Neural cell (in vitro differentiated cells): ENCODE measurements around the gene ITGBL1. TPM values are rescaled to one million over a fixed set of nuclear protein-coding genes. Genes with fewer than 3 reads are reported as not detected.

Experiments
- H2AFZ ChIP-seq: fragments of 200-600, 300-800 bp; sonication (generic), shearing (Covaris generic); 2 replicates; pipeline ENCODE4 v1.6.0; 2014; ENCODE audit warnings: low read depth, mild to moderate bottlenecking, antibody characterized with exemption, low read length, moderate library complexity
- H3F3A ChIP-seq: fragments of 200-600 bp; shearing (Covaris generic); 2 replicates; pipeline ENCODE4 v1.6.1; 2016; ENCODE audit warnings: mild to moderate bottlenecking, moderate library complexity, mixed read lengths, antibody characterized with exemption, low read length; ENCODE audit not compliant: insufficient read depth, poor library complexity, severe bottlenecking
- H3K27ac ChIP-seq: fragments of 200-600, 300-800 bp; sonication (generic), shearing (Covaris generic); 2 replicates; pipeline ENCODE4 v1.5.1; 2014; ENCODE audit warnings: mild to moderate bottlenecking, low read length, moderate library complexity
- H3K27me3 ChIP-seq: fragments of 300-800, 200-600 bp; sonication (generic), shearing (Covaris generic); 2 replicates; pipeline ENCODE4 v1.6.0; 2014; ENCODE audit warnings: mild to moderate bottlenecking, low read depth, low read length, moderate library complexity; ENCODE audit not compliant: insufficient read depth
- H3K36me3 ChIP-seq: fragments of 300-800, 200-600 bp; sonication (generic), shearing (Covaris generic); 2 replicates; pipeline ENCODE4 v1.5.1; 2014; ENCODE audit warnings: mild to moderate bottlenecking, antibody characterized with exemption, low read length, moderate library complexity; ENCODE audit not compliant: insufficient read depth
- H3K4me2 ChIP-seq: fragments of 300-800, 200-600 bp; sonication (generic), shearing (Covaris generic); 2 replicates; pipeline ENCODE4 v1.6.0; 2014; ENCODE audit warnings: mild to moderate bottlenecking, low read length
- H3K4me3 ChIP-seq: fragments of 300-800, 200-600 bp; sonication (generic), shearing (Covaris generic); 2 replicates; pipeline ENCODE4 v1.5.1; 2014; ENCODE audit warnings: mild to moderate bottlenecking, low read length, moderate library complexity
- H3K79me2 ChIP-seq: fragments of 200-600 bp; shearing (Covaris generic); replicated peaks from 2 replicates; pipeline ENCODE4 v1.6.0; 2014; ENCODE audit warnings: mild to moderate bottlenecking, low read length, moderate library complexity; ENCODE audit not compliant: insufficient read depth
- H3K9ac ChIP-seq: fragments of 300-800, 200-600 bp; sonication (generic), shearing (Covaris generic); 2 replicates; pipeline ENCODE4 v1.6.1; 2016; ENCODE audit warnings: mild to moderate bottlenecking, low read length, mixed read lengths
- H3K9me2 ChIP-seq: fragments of 200-600 bp; shearing (Covaris generic); 2 replicates; pipeline ENCODE4 v1.6.1; 2016; ENCODE audit warnings: mild to moderate bottlenecking, low read length, mixed read lengths; ENCODE audit not compliant: insufficient read depth
- H3K9me3 ChIP-seq: fragments of 200-600, 300-800 bp; sonication (generic), shearing (Covaris generic); 2 replicates; pipeline ENCODE4 v1.6.1; 2016; ENCODE audit warnings: mild to moderate bottlenecking, mixed run types, low read length, moderate library complexity, mixed read lengths
- H4K20me1 ChIP-seq: fragments of 200-600 bp; shearing (Covaris generic); 2 replicates; pipeline ENCODE4 v1.6.1; 2016; ENCODE audit warnings: mild to moderate bottlenecking, mixed run types; ENCODE audit not compliant: insufficient read depth
- EP300 ChIP-seq: fragments of 450-650 bp; conservative IDR thresholded peaks from 2 replicates; pipeline ENCODE4 v1.6.1; 2014; ENCODE audit warnings: antibody characterized with exemption, mild to moderate bottlenecking, moderate library complexity; ENCODE audit not compliant: poor library complexity, severe bottlenecking
- EZH2 ChIP-seq: fragments of 200-600, 300-800 bp; shearing (Covaris generic), sonication (generic); IDR thresholded peaks from 2 replicates; pipeline ENCODE4 v1.6.1; 2014; ENCODE audit warnings: antibody characterized with exemption, low read length, borderline replicate concordance, mild to moderate bottlenecking; ENCODE audit not compliant: insufficient read depth, poor library complexity, severe bottlenecking
- MXI1 ChIP-seq: fragments of 450-650 bp; conservative IDR thresholded peaks from 2 replicates; pipeline ENCODE4 v1.6.1; 2014; ENCODE audit warnings: antibody characterized with exemption, mild to moderate bottlenecking; ENCODE audit not compliant: poor library complexity, severe bottlenecking
- POLR2AphosphoS5 ChIP-seq: IDR thresholded peaks from 2 replicates; pipeline ENCODE4 v1.6.1; 2012
- RAD21 ChIP-seq: fragments of 450-650 bp; conservative IDR thresholded peaks from 2 replicates; pipeline ENCODE4 v1.6.1; 2014; ENCODE audit warnings: antibody characterized with exemption, mild to moderate bottlenecking, moderate library complexity
- SMC3 ChIP-seq: fragments of 450-650 bp; conservative IDR thresholded peaks from 2 replicates; pipeline ENCODE4 v1.6.1; 2014; ENCODE audit warnings: antibody characterized with exemption, mild to moderate bottlenecking, moderate library complexity; ENCODE audit not compliant: poor library complexity
- TAF1 ChIP-seq: IDR thresholded peaks from 2 replicates; pipeline ENCODE4 v1.6.1; 2012; ENCODE audit warnings: low read depth
- polyA plus RNA-seq: library from polyadenylated mRNA; depleted of rRNA; stranded (reverse); fragments of >200 nt; gene quantifications from 2 replicates; pipeline ENCODE4 v1.2.3, GENCODE V29; 2014
- TF ChIP-seq, protein P1 (sequence below): fragments of 450-650 bp; IDR thresholded peaks from 2 replicates; pipeline ENCODE4 v1.5.1; 2014; ENCODE audit warnings: antibody characterized with exemption, mild to moderate bottlenecking, moderate library complexity; ENCODE audit not compliant: poor library complexity, severe bottlenecking
- TF ChIP-seq, protein P2 (sequence below): IDR thresholded peaks from 2 replicates; pipeline ENCODE4 v1.6.1; 2012; ENCODE audit warnings: borderline replicate concordance

The ITGBL1 gene
- polyA plus RNA-seq, 1 donor from 2014 or later: 0.46 TPM

- Histone ChIP-seq H3K27ac (peak overlapping the region; percentile 97), H3K79me2 (no peaks in the 10 kb centered on the region), H3F3A (peaks cover 16% of the 10 kb centered on the region), H3K9me3 (no peaks in the 10 kb centered on the region), H3K9ac (peak overlapping the region; percentile 64), H3K27me3 (no peaks in the 10 kb centered on the region), H3K36me3 (no peaks in the 10 kb centered on the region), H3K4me3 (peak overlapping the region; percentile 54), H4K20me1 (no peaks in the 10 kb centered on the region), H3K9me2 (no peaks in the 10 kb centered on the region), H3K4me2 (peak overlapping the region; percentile 52), H2AFZ (peak overlapping the region; percentile 40)
- TF ChIP-seq EZH2: no peak
- TF ChIP-seq, protein P1, sequence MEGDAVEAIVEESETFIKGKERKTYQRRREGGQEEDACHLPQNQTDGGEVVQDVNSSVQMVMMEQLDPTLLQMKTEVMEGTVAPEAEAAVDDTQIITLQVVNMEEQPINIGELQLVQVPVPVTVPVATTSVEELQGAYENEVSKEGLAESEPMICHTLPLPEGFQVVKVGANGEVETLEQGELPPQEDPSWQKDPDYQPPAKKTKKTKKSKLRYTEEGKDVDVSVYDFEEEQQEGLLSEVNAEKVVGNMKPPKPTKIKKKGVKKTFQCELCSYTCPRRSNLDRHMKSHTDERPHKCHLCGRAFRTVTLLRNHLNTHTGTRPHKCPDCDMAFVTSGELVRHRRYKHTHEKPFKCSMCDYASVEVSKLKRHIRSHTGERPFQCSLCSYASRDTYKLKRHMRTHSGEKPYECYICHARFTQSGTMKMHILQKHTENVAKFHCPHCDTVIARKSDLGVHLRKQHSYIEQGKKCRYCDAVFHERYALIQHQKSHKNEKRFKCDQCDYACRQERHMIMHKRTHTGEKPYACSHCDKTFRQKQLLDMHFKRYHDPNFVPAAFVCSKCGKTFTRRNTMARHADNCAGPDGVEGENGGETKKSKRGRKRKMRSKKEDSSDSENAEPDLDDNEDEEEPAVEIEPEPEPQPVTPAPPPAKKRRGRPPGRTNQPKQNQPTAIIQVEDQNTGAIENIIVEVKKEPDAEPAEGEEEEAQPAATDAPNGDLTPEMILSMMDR: no peak
- no peak for TF ChIP-seq MXI1
- TF ChIP-seq, protein P2, sequence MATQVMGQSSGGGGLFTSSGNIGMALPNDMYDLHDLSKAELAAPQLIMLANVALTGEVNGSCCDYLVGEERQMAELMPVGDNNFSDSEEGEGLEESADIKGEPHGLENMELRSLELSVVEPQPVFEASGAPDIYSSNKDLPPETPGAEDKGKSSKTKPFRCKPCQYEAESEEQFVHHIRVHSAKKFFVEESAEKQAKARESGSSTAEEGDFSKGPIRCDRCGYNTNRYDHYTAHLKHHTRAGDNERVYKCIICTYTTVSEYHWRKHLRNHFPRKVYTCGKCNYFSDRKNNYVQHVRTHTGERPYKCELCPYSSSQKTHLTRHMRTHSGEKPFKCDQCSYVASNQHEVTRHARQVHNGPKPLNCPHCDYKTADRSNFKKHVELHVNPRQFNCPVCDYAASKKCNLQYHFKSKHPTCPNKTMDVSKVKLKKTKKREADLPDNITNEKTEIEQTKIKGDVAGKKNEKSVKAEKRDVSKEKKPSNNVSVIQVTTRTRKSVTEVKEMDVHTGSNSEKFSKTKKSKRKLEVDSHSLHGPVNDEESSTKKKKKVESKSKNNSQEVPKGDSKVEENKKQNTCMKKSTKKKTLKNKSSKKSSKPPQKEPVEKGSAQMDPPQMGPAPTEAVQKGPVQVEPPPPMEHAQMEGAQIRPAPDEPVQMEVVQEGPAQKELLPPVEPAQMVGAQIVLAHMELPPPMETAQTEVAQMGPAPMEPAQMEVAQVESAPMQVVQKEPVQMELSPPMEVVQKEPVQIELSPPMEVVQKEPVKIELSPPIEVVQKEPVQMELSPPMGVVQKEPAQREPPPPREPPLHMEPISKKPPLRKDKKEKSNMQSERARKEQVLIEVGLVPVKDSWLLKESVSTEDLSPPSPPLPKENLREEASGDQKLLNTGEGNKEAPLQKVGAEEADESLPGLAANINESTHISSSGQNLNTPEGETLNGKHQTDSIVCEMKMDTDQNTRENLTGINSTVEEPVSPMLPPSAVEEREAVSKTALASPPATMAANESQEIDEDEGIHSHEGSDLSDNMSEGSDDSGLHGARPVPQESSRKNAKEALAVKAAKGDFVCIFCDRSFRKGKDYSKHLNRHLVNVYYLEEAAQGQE: no peak
- no peak for TF ChIP-seq TAF1
- no peak for TF ChIP-seq RAD21
- no peak for TF ChIP-seq SMC3
- TF ChIP-seq EP300: no peak
- TF ChIP-seq POLR2AphosphoS5: no peak
These were observed 171.2 kb downstream of the ITGBL1 start for GRCh38 chr13:101623470-101624209.

GRCh38 chr13:101624210-101624922 is 171.9 kb downstream of the ITGBL1 start:
- no peaks in the 10 kb centered on the region for H3K9me3 ChIP-seq
- TF ChIP-seq, protein P2: peak; percentile 91
- TF ChIP-seq EZH2 (no peak), RAD21 (no peak), EP300 (no peak), SMC3 (peak; percentile 32), TAF1 (peak; percentile 49)
- TF ChIP-seq, protein P1: no peak
- H3K4me2 ChIP-seq: peak overlapping the region; percentile 52
- no peaks in the 10 kb centered on the region for H3K9me2 ChIP-seq
- H2AFZ ChIP-seq: peak overlapping the region; percentile 40
- peak overlapping the region; percentile 64 for H3K9ac ChIP-seq
- peak overlapping the region; percentile 54 for H3K4me3 ChIP-seq
- no peaks in the 10 kb centered on the region for H3K36me3 ChIP-seq
- peak overlapping the region; percentile 97 for H3K27ac ChIP-seq
- no peaks in the 10 kb centered on the region for H3K79me2 ChIP-seq
- peaks cover 16% of the 10 kb centered on the region for H3F3A ChIP-seq
- no peaks in the 10 kb centered on the region for H4K20me1 ChIP-seq
- no peaks in the 10 kb centered on the region for H3K27me3 ChIP-seq
